ENCODE data around the gene TENT4B.

The TENT4B gene

DNA sequence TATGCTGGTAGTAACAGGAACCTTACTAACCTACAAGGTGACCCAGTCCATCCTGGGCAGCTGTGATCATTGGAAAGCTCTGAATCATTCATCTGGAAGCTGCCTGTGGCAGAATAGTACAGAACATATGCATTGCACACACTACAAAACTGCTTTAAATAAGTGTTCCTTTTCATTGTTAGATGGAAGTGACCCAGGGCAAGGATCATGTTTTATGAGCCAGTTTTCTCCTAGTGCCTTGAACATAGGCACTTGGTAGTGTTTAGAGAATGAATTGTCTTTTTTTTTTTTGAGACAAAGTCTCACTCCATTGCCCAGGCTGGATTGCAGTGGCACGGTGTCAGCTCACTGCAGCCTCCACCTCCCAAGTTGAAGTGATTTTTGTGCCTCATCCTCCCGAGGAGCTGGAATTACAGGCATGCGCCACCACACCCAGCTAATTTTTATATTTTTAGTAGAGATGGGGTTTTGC lies 55.4 kb downstream of the TENT4B start:
- Histone ChIP-seq H3K36me3 (ENCODE audit: insufficient read depth, low read length) (peaks cover 15% of the 10 kb centered on the region; the same call in 1 of the 2 replicates), H3K9ac (ENCODE audit: low read length) (no peak overlapping the region), H3K4me2 (ENCODE audit: low read length) (no peak overlapping the region), H3K4me3 (ENCODE audit: low read depth, low read length, poor library complexity, severe bottlenecking) (no peak overlapping the region), H3F3A (ENCODE audit: insufficient read depth, low read length) (no peaks in the 10 kb centered on the region), H3K9me3 (ENCODE audit: low read length) (no peaks in the 10 kb centered on the region), H2AFZ (ENCODE audit: low read length) (no peak overlapping the region), H4K20me1 (ENCODE audit: insufficient read depth, low read length) (no peaks in the 10 kb centered on the region), H3K79me2 (ENCODE audit: insufficient read depth, low read length) (0 out of 2 replicates have a peak, but pooled peaks cover 4% of the 10 kb centered on the region), H3K4me1 (ENCODE audit: insufficient read depth, low read length, severe bottlenecking) (peaks cover 39% of the 10 kb centered on the region), H3K27ac (ENCODE audit: low read depth, low read length, poor library complexity, severe bottlenecking) (no peak overlapping the region), H3K27me3 (ENCODE audit: insufficient read depth, low read length) (no peaks in the 10 kb centered on the region), H3K9me2 (ENCODE audit: low read depth, low read length) (no peaks in the 10 kb centered on the region)
- TF ChIP-seq, protein P1, sequence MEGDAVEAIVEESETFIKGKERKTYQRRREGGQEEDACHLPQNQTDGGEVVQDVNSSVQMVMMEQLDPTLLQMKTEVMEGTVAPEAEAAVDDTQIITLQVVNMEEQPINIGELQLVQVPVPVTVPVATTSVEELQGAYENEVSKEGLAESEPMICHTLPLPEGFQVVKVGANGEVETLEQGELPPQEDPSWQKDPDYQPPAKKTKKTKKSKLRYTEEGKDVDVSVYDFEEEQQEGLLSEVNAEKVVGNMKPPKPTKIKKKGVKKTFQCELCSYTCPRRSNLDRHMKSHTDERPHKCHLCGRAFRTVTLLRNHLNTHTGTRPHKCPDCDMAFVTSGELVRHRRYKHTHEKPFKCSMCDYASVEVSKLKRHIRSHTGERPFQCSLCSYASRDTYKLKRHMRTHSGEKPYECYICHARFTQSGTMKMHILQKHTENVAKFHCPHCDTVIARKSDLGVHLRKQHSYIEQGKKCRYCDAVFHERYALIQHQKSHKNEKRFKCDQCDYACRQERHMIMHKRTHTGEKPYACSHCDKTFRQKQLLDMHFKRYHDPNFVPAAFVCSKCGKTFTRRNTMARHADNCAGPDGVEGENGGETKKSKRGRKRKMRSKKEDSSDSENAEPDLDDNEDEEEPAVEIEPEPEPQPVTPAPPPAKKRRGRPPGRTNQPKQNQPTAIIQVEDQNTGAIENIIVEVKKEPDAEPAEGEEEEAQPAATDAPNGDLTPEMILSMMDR (IDR thresholded peaks at IDR 0.05; ENCODE audit: low read length), result no peak
- no peak for TF ChIP-seq EZH2 (IDR thresholded peaks at IDR 0.05; ENCODE audit: borderline replicate concordance, low read length)

DNA sequence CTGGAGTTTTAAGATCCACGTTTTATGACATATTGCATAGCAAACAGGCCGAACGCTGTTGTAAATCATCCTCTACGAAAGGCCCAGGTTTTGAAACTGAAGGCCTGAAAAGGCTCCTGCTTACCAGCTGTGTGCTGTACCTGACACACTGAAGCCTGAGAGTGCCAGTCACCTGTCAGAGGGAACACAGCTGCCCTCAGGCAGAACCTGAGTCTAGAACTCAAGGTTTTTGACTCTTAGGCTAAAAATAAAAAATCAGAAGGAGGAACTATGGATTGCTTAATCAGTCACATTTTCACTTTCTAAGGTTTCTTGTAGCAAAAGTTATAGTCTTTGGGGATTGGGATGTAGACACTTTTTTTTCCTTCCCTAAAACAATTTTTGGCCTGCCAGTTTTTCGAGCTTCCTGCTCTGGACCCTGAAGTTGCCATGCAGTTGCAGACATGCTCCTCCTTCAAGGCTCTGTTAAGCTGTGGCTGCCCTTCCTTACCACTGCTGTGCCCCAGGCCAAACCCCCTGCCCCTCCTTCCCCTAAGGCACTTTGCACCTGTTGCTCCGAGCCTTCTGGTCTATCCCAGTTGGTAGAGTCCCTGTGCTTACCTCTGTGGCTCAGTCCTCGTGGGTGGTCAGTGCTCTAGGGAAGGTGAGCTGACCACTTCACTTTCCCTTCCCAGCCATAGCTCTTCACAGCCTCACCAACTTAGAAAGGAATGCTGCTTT lies 56.6 kb downstream of the TENT4B start:
- Histone ChIP-seq H3K4me3 (ENCODE audit: low read depth, low read length, poor library complexity, severe bottlenecking) (no peak overlapping the region), H4K20me1 (ENCODE audit: insufficient read depth, low read length) (no peaks in the 10 kb centered on the region), H3K4me1 (ENCODE audit: insufficient read depth, low read length, severe bottlenecking) (peaks cover 27% of the 10 kb centered on the region), H3K4me2 (ENCODE audit: low read length) (no peak overlapping the region), H3K9me2 (ENCODE audit: low read depth, low read length) (no peaks in the 10 kb centered on the region), H3K36me3 (ENCODE audit: insufficient read depth, low read length) (peaks cover 21% of the 10 kb centered on the region; the same call in 1 of the 2 replicates), H3K27ac (ENCODE audit: low read depth, low read length, poor library complexity, severe bottlenecking) (no peak overlapping the region), H3K27me3 (ENCODE audit: insufficient read depth, low read length) (no peaks in the 10 kb centered on the region), H3K9ac (ENCODE audit: low read length) (no peak overlapping the region; the same call in 1 of the 2 replicates), H3F3A (ENCODE audit: insufficient read depth, low read length) (no peaks in the 10 kb centered on the region), H3K79me2 (ENCODE audit: insufficient read depth, low read length) (0 out of 2 replicates have a peak, but pooled peaks cover 4% of the 10 kb centered on the region), H3K9me3 (ENCODE audit: low read length) (no peaks in the 10 kb centered on the region), H2AFZ (ENCODE audit: low read length) (no peak overlapping the region)
- TF ChIP-seq, protein P1 (IDR thresholded peaks at IDR 0.05; ENCODE audit: low read length), result no peak
- TF ChIP-seq EZH2 (IDR thresholded peaks at IDR 0.05; ENCODE audit: borderline replicate concordance, low read length), result no peak

DNA sequence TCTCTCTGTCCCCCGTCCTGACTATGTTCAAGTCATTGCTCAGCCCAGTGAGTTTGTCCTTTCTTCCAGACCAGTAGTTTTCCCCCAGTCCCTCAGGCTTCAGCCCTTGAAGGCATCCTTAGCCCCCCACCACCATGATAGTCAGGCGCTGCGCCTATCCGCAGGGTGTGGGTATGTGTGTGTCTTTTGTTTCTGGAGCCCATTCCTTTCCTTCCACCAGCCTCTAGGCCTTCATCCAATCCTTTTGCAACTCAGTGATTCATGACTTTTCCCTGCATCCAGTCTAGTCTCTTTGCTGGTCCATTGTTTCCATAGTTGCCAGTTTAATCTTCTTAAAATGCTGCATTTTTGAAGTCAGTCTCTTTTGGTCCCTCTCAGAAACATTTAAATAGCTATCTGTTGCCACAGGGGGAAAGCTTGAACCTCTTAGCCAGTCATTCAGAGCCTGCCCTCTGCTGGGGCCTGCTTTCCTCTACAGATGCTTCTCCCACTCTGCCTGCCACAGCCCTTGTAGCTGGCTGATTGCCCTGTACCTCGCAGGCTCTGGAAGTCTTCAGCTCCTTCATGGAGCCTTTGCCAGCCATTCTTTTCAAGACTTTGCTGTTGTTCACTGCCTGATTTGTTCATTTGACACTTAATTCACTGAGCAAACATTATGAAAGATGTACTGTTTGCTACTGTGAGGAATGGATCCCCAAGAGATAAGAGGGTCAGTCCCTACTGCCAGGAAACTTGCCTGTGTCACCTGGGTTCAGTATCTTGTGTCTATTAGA lies 57.3 kb downstream of the TENT4B start:
- no peaks in the 10 kb centered on the region for H3K27me3 ChIP-seq (ENCODE audit: insufficient read depth, low read length)
- TF ChIP-seq, protein P1 (IDR thresholded peaks at IDR 0.05; ENCODE audit: low read length), result peak; percentile 87
- TF ChIP-seq EZH2 (IDR thresholded peaks at IDR 0.05; ENCODE audit: borderline replicate concordance, low read length), result no peak
- H3K9me2 ChIP-seq (ENCODE audit: low read depth, low read length), result no peaks in the 10 kb centered on the region
- no peak overlapping the region for H3K9ac ChIP-seq (ENCODE audit: low read length)
- peaks cover 27% of the 10 kb centered on the region; the same call in 1 of the 2 replicates for H3K36me3 ChIP-seq (ENCODE audit: insufficient read depth, low read length)
- 0 out of 2 replicates have a peak, but pooled peaks cover 4% of the 10 kb centered on the region for H3K79me2 ChIP-seq (ENCODE audit: insufficient read depth, low read length)
- no peaks in the 10 kb centered on the region for H4K20me1 ChIP-seq (ENCODE audit: insufficient read depth, low read length)
- H3K4me3 ChIP-seq (ENCODE audit: low read depth, low read length, poor library complexity, severe bottlenecking), result no peak overlapping the region
- H3K27ac ChIP-seq (ENCODE audit: low read depth, low read length, poor library complexity, severe bottlenecking), result no peak overlapping the region
- no peak overlapping the region for H2AFZ ChIP-seq (ENCODE audit: low read length)
- H3K9me3 ChIP-seq (ENCODE audit: low read length), result no peaks in the 10 kb centered on the region
- H3K4me2 ChIP-seq (ENCODE audit: low read length), result no peak overlapping the region
- H3F3A ChIP-seq (ENCODE audit: insufficient read depth, low read length), result no peaks in the 10 kb centered on the region
- peaks cover 22% of the 10 kb centered on the region for H3K4me1 ChIP-seq (ENCODE audit: insufficient read depth, low read length, severe bottlenecking)

All from OCI-LY1 (cell line).